Measurements from ENCODE around the gene KRTAP23-1. TPM values are rescaled to one million over a fixed set of nuclear protein-coding genes. Genes with fewer than 3 reads are reported as not detected.

KRTAP23-1 gene
- total RNA-seq, 2 experiments from 2014 or later: not detected

- H3K9me3 Mint-ChIP-seq: no peaks in the 10 kb centered on the region
- no peak overlapping the region for H3K27ac Mint-ChIP-seq
- CTCF ChIA-PET: no interaction called here
- intact Hi-C loops (cut with micrococcal nuclease): no loop called here
- no peaks in the 10 kb centered on the region for H3K36me3 Mint-ChIP-seq (ENCODE audit: low read depth)
- peaks cover 6% of the 10 kb centered on the region for H3K27me3 Mint-ChIP-seq (ENCODE audit: low read depth)
- H3K4me3 Mint-ChIP-seq: no peak overlapping the region
- no peaks in the 10 kb centered on the region for H3K4me1 Mint-ChIP-seq (ENCODE audit: low read depth)
- no peak for DNase-seq
Measured at GRCh38 chr21:30337772-30338171, 10.6 kb downstream of the KRTAP23-1 start.

- H3K4me1 Mint-ChIP-seq (ENCODE audit: low read depth): no peaks in the 10 kb centered on the region
- H3K4me3 Mint-ChIP-seq: no peak within 1 kb of the TSS
- no peak within 1 kb of the TSS for H3K27ac Mint-ChIP-seq
- intact Hi-C loops (cut with micrococcal nuclease): no loop called here
- H3K9me3 Mint-ChIP-seq: no peaks in the 10 kb centered on the region
- H3K27me3 Mint-ChIP-seq (ENCODE audit: low read depth): peaks cover 7% of the 10 kb centered on the region
- CTCF ChIA-PET: no interaction called here
- no peaks in the 10 kb centered on the region for H3K36me3 Mint-ChIP-seq (ENCODE audit: low read depth)
- no peak for DNase-seq
Measured at GRCh38 chr21:30337276-30337744, 11.1 kb downstream of the KRTAP23-1 start, which contains the start of gene KRTAP27-1. TSS of gene KRTAP27-1 (minus strand) at chr21:30337694. CDS start at chr21:30337668, 26 bp downstream.

- Mint-ChIP-seq H3K4me1 (ENCODE audit: low read depth) (no peaks in the 10 kb centered on the region), H3K27me3 (ENCODE audit: low read depth) (peaks cover 2% of the 10 kb centered on the region), H3K27ac (no peak overlapping the region), H3K36me3 (ENCODE audit: low read depth) (no peaks in the 10 kb centered on the region), H3K9me3 (no peaks in the 10 kb centered on the region), H3K4me3 (no peak overlapping the region)
- intact Hi-C loops (cut with micrococcal nuclease): no loop called here
- DNase-seq: no peak
- CTCF ChIA-PET: no interaction called here
Measured at GRCh38 chr21:30336596-30336995, 11.8 kb downstream of the KRTAP23-1 start.

- H3K4me1 Mint-ChIP-seq (ENCODE audit: low read depth): no peaks in the 10 kb centered on the region
- no peak overlapping the region for H3K4me3 Mint-ChIP-seq
- H3K36me3 Mint-ChIP-seq (ENCODE audit: low read depth): no peaks in the 10 kb centered on the region
- no peaks in the 10 kb centered on the region for H3K9me3 Mint-ChIP-seq
- intact Hi-C loops (cut with micrococcal nuclease): no loop called here
- CTCF ChIA-PET: no interaction called here
- no peak overlapping the region for H3K27ac Mint-ChIP-seq
- H3K27me3 Mint-ChIP-seq (ENCODE audit: low read depth): peaks cover 9% of the 10 kb centered on the region
- no peak for DNase-seq
Measured at GRCh38 chr21:30333736-30334135, 14.7 kb downstream of the KRTAP23-1 start.

GRCh38 chr21:30332681-30333080 is 15.7 kb downstream of the KRTAP23-1 start:
- CTCF ChIA-PET: no interaction called here
- H3K4me3 Mint-ChIP-seq: no peak overlapping the region

GRCh38 chr21:30329203-30329875 is 19.1 kb downstream of the KRTAP23-1 start:
- DNase-seq: no peak
- CTCF ChIA-PET: no interaction called here
- Mint-ChIP-seq H3K9me3 (peaks cover 4% of the 10 kb centered on the region), H3K4me3 (no peak overlapping the region), H3K27ac (no peak overlapping the region), H3K36me3 (ENCODE audit: low read depth) (no peaks in the 10 kb centered on the region), H3K4me1 (ENCODE audit: low read depth) (no peaks in the 10 kb centered on the region), H3K27me3 (ENCODE audit: low read depth) (peaks cover 14% of the 10 kb centered on the region)
- intact Hi-C loops (cut with micrococcal nuclease): no loop called here

More at GRCh38 chr21:30332681-30333080, 15.7 kb downstream of the KRTAP23-1 start:
- no peaks in the 10 kb centered on the region for H3K9me3 Mint-ChIP-seq
- no peaks in the 10 kb centered on the region for H3K36me3 Mint-ChIP-seq (ENCODE audit: low read depth)
- no peaks in the 10 kb centered on the region for H3K4me1 Mint-ChIP-seq (ENCODE audit: low read depth)
- DNase-seq: no peak
- no peak overlapping the region for H3K27ac Mint-ChIP-seq
- H3K27me3 Mint-ChIP-seq (ENCODE audit: low read depth): peaks cover 9% of the 10 kb centered on the region
- intact Hi-C loops (cut with micrococcal nuclease): no loop called here

- no peak for DNase-seq
- peaks cover 11% of the 10 kb centered on the region for H3K27me3 Mint-ChIP-seq (ENCODE audit: low read depth)
- no peaks in the 10 kb centered on the region for H3K4me1 Mint-ChIP-seq (ENCODE audit: low read depth)
- intact Hi-C loops (cut with micrococcal nuclease): no loop called here
- no peak overlapping the region for H3K27ac Mint-ChIP-seq
- no peaks in the 10 kb centered on the region for H3K36me3 Mint-ChIP-seq (ENCODE audit: low read depth)
- CTCF ChIA-PET: no interaction called here
- H3K4me3 Mint-ChIP-seq: no peak overlapping the region
- peaks cover 4% of the 10 kb centered on the region for H3K9me3 Mint-ChIP-seq
Measured at GRCh38 chr21:30326390-30326789, 22.0 kb downstream of the KRTAP23-1 start.

GRCh38 chr21:30320215-30320614 is 28.2 kb downstream of the KRTAP23-1 start, which contains the start of gene KRTAP26-1:
TSS of gene KRTAP26-1 (minus strand) at chr21:30320315. CDS start at chr21:30320035, 280 bp downstream.
- Mint-ChIP-seq H3K9me3 (no peaks in the 10 kb centered on the region), H3K27ac (no peak within 1 kb of the TSS), H3K4me1 (ENCODE audit: low read depth) (no peaks in the 10 kb centered on the region), H3K4me3 (no peak within 1 kb of the TSS), H3K27me3 (ENCODE audit: low read depth) (peaks cover 7% of the 10 kb centered on the region), H3K36me3 (ENCODE audit: low read depth) (no peaks in the 10 kb centered on the region)
- CTCF ChIA-PET: no interaction called here
- intact Hi-C loops (cut with micrococcal nuclease): no loop called here
- DNase-seq: no peak

GRCh38 chr21:30315701-30316100 is 32.7 kb downstream of the KRTAP23-1 start:
- H3K27me3 Mint-ChIP-seq (ENCODE audit: low read depth): peaks cover 11% of the 10 kb centered on the region
- no peaks in the 10 kb centered on the region for H3K4me1 Mint-ChIP-seq (ENCODE audit: low read depth)
- H3K4me3 Mint-ChIP-seq: no peak overlapping the region
- no peaks in the 10 kb centered on the region for H3K9me3 Mint-ChIP-seq
- H3K36me3 Mint-ChIP-seq (ENCODE audit: low read depth): no peaks in the 10 kb centered on the region
- no peak for DNase-seq
- intact Hi-C loops (cut with micrococcal nuclease): no loop called here
- H3K27ac Mint-ChIP-seq: no peak overlapping the region
- CTCF ChIA-PET: no interaction called here

GRCh38 chr21:30306884-30307283 is 41.5 kb downstream of the KRTAP23-1 start:
- H3K4me1 Mint-ChIP-seq (ENCODE audit: low read depth): no peaks in the 10 kb centered on the region
- no peaks in the 10 kb centered on the region for H3K36me3 Mint-ChIP-seq (ENCODE audit: low read depth)
- H3K27me3 Mint-ChIP-seq (ENCODE audit: low read depth): peaks cover 4% of the 10 kb centered on the region
- peaks cover 2% of the 10 kb centered on the region for H3K9me3 Mint-ChIP-seq
- DNase-seq: no peak
- H3K4me3 Mint-ChIP-seq: no peak overlapping the region
- no peak overlapping the region for H3K27ac Mint-ChIP-seq
- CTCF ChIA-PET: no interaction called here
- intact Hi-C loops (cut with micrococcal nuclease): no loop called here

GRCh38 chr21:30305136-30305535 is 43.3 kb downstream of the KRTAP23-1 start:
- no peaks in the 10 kb centered on the region for H3K36me3 Mint-ChIP-seq (ENCODE audit: low read depth)
- no peak overlapping the region for H3K27ac Mint-ChIP-seq
- peaks cover 5% of the 10 kb centered on the region for H3K9me3 Mint-ChIP-seq
- intact Hi-C loops (cut with micrococcal nuclease): no loop called here
- no peaks in the 10 kb centered on the region for H3K4me1 Mint-ChIP-seq (ENCODE audit: low read depth)
- no peak overlapping the region for H3K4me3 Mint-ChIP-seq
- H3K27me3 Mint-ChIP-seq (ENCODE audit: low read depth): peaks cover 4% of the 10 kb centered on the region
- no peak for DNase-seq
- CTCF ChIA-PET: no interaction called here
